NT2/D1 (cell line): ENCODE results near the gene ADD2.

Experiments
- SUZ12 ChIP-seq: IDR thresholded peaks from 2 replicates; pipeline ENCODE4 v1.6.1; 2011; ENCODE audit not compliant: insufficient read length, insufficient read depth; ENCODE audit errors: extremely low read depth
- YY1 ChIP-seq: IDR thresholded peaks from 2 replicates; pipeline ENCODE4 v1.6.1; 2011; ENCODE audit not compliant: insufficient read length, insufficient read depth
- ZNF274 ChIP-seq: IDR thresholded peaks from 2 replicates; pipeline ENCODE4 v1.6.1; 2011; ENCODE audit warnings: mild to moderate bottlenecking, low read depth, low read length

DNA sequence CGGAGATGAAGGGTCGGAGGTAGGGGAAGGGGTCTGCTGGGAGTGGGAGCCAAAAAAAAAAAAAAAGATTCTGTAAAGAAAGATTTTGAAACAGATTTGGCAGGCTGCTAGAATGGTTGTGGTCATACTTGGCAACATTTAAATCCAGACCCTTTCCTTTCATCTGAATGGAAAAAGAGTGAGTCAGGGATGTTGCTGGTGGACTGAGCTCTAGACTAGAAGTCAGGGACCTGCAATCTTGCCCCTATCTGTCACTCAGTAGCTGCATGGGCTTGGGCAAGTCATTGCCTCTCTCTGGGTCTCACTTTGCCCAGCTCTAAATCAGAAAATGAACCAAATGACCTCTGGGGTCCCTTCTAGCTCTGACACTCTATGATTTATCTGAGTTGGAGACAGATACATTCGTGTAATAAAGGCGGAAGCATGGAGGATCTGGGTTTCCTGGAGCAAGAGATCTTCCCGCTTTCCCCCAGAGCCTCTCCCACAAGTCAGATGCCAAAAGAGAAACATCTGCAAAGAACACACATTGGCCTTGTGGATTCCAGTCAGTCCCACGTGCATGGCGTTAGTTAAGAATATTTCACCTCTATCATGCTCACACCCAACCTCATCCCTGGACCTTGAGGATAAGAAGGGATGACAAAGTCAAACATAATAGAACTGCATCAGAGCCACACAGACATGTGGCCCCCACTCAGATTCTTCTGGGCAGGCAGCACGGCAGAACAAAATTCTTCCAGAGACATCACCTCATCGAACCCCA lies 58.5 kb downstream of the ADD2 start:
- TF ChIP-seq SUZ12 (no peak), YY1 (no peak), ZNF274 (no peak)
